ENCODE results near the gene METTL27. TPM values are rescaled to one million over a fixed set of nuclear protein-coding genes. Genes with fewer than 3 reads are reported as not detected.

The METTL27 gene
- 1 to 10 TPM; 1.6 to 4.6 (median 2.4) TPM for total RNA-seq
- long read RNA-seq, donor 1, result 0 reads
- long read RNA-seq, donor 2, partial matches to known transcripts, result 0 of 1 reads
- long read RNA-seq, donor 2, other reads (novel, unspliced or antisense), result 0 of 1 reads

- peak; percentile 97 for ATAC-seq
- intact Hi-C loops (cut with DNase I, micrococcal nuclease), result no loop called here
Observed at GRCh38 chr7:73842067-73842976, at the start of gene METTL27. METTL27 (minus strand) TSS chr7:73842516; CDS start chr7:73842140, 376 bp downstream.

GRCh38 chr7:73891178-73891885, 49.0 kb upstream of the METTL27 start:
- intact Hi-C loops (cut with DNase I, micrococcal nuclease), result no loop called here
- H3K4me1 ChIP-seq (ENCODE audit: low read depth), result no peaks in the 10 kb centered on the region
- TF ChIP-seq CTCF (IDR thresholded peaks at IDR 0.05), result no peak

More at GRCh38 chr7:73842067-73842976, at the start of gene METTL27:
- Histone ChIP-seq H3K9me3 (no peaks in the 10 kb centered on the region), H3K4me1 (ENCODE audit: low read depth) (no peaks in the 10 kb centered on the region), H3K4me3 (peak within 1 kb of the TSS; percentile 19), H3K36me3 (ENCODE audit: low read depth) (no peaks in the 10 kb centered on the region)
- peak; percentile 94 to 96 (median 95) for DNase-seq
- TF ChIP-seq CTCF (IDR thresholded peaks at IDR 0.05), result no peak

GRCh38 chr7:73890555-73891147, 48.3 kb upstream of the METTL27 start:
- H3K36me3 ChIP-seq (ENCODE audit: low read depth), result no peaks in the 10 kb centered on the region
- no peak overlapping the region for H3K4me3 ChIP-seq
- DNase-seq (no peak), ATAC-seq (no peak)
- intact Hi-C loops (cut with DNase I, micrococcal nuclease), result no loop called here
- no peak for TF ChIP-seq CTCF (IDR thresholded peaks at IDR 0.05)
- H3K4me1 ChIP-seq (ENCODE audit: low read depth), result no peaks in the 10 kb centered on the region
- H3K9me3 ChIP-seq, result no peaks in the 10 kb centered on the region

More at GRCh38 chr7:73891178-73891885, 49.0 kb upstream of the METTL27 start:
- ATAC-seq (no peak), DNase-seq (no peak)
- no peaks in the 10 kb centered on the region for H3K9me3 ChIP-seq
- H3K36me3 ChIP-seq (ENCODE audit: low read depth), result no peaks in the 10 kb centered on the region
- no peak overlapping the region for H3K4me3 ChIP-seq

GRCh38 chr7:73888959-73889358, 46.6 kb upstream of the METTL27 start:
- Histone ChIP-seq H3K4me3 (no peak overlapping the region), H3K36me3 (ENCODE audit: low read depth) (no peaks in the 10 kb centered on the region), H3K4me1 (ENCODE audit: low read depth) (no peaks in the 10 kb centered on the region), H3K9me3 (no peaks in the 10 kb centered on the region)
- intact Hi-C loops (cut with DNase I, micrococcal nuclease), result no loop called here
- no peak for TF ChIP-seq CTCF (IDR thresholded peaks at IDR 0.05)
- DNase-seq (no peak), ATAC-seq (no peak)

- Histone ChIP-seq H3K9me3 (no peaks in the 10 kb centered on the region), H3K4me3 (no peak overlapping the region), H3K36me3 (ENCODE audit: low read depth) (no peaks in the 10 kb centered on the region), H3K4me1 (ENCODE audit: low read depth) (no peaks in the 10 kb centered on the region)
- ATAC-seq (no peak), DNase-seq (no peak)
- no peak for TF ChIP-seq CTCF (IDR thresholded peaks at IDR 0.05)
- intact Hi-C loops (cut with DNase I, micrococcal nuclease), result no loop called here
Observed at GRCh38 chr7:73887762-73888161, 45.4 kb upstream of the METTL27 start.
